HG03159 (cell line): ENCODE data around the gene STK24.

Source experiments
- ATAC-seq: cut with Tn5 transposase; IDR thresholded peaks from one replicate; pipeline ENCODE4 v1.9.1; 2021; ENCODE audit warnings: mild to moderate bottlenecking, moderate library complexity; ENCODE audit not compliant: unreplicated experiment

STK24 gene

DNA sequence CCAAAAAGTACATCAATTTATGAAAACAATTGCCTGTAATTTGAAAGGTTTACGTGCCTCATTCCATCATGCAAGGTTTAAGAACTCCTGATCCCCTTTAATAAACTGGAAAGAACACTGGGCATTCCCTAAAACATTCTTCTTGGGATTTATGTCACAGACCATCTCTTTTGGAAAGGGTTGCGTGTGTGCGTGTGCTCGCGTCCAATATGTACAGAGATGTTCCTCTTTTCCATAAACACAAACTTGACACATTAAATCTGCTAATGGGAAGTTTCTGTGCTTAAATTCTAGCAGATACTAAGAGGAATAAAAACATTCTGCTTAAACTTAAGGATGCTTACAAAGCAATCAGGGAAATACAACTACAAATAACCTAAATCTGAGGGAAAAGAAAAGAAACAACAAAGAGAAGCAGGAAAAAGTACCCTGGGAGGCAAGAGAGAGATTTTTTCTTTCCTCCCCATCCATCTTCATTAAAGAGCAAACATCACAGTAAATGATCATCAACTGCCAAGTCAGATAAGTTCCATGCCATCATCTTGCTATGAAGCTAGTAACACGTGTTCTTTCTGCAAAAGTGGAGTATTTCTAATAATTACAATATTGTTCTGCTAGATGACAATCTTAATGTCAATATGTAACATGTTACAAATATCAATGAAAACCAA, 83.7 kb downstream of the STK24 start:
- ATAC-seq: no peak

DNA sequence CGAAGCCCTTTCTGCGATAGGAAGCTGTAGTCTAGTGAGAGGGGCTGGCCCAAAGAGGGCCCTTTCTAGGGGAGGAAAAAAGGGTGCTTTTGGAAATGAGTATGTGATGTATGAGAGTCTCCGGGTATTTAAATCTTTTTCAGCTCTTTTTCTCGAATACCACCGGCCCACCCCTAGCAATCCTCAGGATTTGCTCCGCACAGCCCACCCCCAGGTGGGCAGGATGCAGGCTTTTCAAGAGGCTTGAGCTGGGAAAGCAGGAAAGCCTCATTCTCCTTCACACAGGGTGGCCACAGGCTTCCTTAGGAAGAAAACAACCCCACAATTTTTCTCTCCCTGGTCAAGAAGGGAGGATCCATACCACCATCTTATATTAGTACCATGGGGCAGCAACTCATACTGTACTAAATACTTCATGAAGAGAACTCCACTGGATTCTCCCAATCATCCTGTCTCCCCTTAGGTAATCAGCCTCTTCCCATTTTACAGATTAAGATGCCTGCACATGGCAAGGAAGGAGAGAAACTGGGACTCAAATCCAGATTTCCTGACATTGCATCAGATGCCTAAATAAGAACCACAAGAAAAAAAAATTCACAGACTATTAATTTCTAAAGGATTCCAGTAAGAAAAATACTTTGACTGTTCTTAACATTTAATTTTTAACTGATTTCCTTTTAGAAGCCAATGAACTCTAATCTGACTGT, 84.4 kb downstream of the STK24 start:
- no peak for ATAC-seq

DNA sequence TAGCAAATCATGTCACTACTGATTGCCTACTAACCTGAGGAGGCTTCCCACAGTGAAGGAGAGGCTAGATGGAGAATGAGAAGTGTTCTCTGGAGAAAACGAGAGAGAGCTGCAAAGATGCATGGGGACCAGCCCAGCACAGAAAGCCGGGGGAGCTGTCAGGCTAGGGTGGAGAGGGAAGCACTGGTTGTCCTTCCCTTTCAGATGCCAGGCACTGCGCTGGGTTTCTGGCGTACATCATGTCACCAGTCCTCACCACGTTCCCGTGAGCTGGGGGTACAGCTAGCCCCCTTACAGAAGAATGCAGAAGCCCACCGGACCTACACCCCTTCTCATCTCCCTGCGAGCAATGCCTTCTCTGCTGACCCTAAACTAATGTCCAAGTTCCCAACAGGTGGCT, 86.0 kb downstream of the STK24 start:
- ATAC-seq: no peak

DNA sequence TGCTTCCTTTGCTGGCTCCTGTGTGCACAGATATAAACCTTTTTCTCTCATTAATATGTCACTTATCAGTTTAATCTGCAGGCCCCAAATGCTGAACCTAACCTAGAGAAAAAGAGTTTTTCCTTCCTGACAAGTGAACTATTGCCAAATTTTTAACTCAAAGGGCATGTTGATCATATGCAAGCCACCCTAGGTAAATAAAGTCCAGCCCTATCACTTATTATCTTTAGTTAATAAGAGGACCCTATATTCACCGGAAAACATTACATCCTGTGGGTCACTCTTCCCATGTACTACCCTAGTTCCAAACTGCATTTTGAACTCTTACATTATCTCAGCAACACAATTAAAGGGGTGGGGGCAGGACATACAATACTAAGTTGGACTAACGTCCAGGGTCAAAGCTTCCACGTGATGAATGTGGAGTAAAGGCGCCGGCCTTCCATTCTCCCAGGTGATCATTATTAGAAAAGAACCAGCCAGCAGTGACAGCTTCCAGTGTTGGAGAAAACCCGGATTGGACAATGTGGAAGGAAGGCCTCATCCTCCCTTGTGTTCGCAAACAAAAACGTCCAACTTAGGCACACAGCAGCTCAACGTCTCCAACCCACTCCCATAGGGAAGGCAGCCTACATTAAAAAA, 86.6 kb downstream of the STK24 start:
- no peak for ATAC-seq

- no peak for ATAC-seq
Observed at GRCh38 chr13:98489446-98490194, 87.3 kb downstream of the STK24 start.

DNA sequence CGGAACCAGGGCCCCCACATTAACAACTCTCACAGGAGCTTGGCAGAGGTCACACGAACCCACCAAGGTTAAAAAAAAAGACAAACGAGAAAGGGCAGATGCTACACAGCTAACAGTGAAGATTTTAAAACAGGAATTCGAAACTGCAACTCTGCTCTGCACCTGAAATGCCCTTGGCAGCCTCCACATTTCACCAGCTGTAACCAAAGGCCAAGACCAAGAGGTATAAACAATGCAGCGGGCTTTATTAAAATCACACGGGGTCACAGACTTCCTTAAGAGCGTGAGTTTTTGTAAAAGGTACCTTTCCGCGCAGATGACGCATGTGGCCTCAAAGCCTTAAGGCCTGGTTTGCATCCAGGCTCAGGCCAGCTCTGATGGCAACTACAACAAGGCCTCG, 88.2 kb downstream of the STK24 start:
- ATAC-seq: peak; percentile 52

GRCh38 chr13:98487522-98487921, 89.4 kb downstream of the STK24 start:
- ATAC-seq: no peak

DNA sequence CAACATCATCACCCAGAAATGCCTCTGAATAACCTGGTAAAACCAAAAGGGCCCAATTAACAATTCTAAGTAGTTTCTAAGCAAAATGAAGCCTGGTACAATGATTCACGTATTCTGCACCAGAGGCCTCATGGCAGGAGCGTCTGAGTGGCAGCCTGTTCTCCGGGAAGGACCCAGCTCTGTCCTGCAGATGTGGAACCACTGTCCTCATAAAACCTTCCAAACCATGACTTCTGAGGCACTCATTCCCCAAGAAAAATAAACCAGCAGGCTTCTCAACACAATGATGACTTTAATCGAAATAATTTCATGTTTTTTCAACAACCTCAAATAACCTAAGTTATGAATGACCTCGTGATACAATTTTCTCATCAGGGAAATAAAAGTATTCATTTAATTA, 89.9 kb downstream of the STK24 start:
- no peak for ATAC-seq

- no peak for ATAC-seq
Observed at GRCh38 chr13:98486412-98486811, 90.5 kb downstream of the STK24 start.

DNA sequence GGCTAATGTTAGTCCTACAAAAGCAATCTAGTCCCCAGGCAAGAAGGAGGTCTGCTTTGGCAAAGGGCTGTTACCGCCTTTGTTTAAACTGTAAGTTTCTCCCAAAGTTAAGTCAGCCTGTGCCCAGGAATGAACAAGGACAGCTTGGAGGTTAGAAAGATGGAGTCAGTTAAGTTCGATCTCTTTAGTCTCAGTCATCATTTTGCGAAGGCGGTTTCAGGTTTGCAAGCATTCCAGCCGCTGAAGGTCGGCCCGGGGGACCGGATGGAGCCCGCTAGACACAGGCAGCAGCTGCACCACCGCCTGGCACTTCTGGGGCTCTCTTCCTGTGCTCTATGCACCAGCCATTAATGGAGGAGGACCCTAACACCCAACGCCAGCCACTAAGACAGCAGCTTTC, 91.3 kb downstream of the STK24 start:
- no peak for ATAC-seq

DNA sequence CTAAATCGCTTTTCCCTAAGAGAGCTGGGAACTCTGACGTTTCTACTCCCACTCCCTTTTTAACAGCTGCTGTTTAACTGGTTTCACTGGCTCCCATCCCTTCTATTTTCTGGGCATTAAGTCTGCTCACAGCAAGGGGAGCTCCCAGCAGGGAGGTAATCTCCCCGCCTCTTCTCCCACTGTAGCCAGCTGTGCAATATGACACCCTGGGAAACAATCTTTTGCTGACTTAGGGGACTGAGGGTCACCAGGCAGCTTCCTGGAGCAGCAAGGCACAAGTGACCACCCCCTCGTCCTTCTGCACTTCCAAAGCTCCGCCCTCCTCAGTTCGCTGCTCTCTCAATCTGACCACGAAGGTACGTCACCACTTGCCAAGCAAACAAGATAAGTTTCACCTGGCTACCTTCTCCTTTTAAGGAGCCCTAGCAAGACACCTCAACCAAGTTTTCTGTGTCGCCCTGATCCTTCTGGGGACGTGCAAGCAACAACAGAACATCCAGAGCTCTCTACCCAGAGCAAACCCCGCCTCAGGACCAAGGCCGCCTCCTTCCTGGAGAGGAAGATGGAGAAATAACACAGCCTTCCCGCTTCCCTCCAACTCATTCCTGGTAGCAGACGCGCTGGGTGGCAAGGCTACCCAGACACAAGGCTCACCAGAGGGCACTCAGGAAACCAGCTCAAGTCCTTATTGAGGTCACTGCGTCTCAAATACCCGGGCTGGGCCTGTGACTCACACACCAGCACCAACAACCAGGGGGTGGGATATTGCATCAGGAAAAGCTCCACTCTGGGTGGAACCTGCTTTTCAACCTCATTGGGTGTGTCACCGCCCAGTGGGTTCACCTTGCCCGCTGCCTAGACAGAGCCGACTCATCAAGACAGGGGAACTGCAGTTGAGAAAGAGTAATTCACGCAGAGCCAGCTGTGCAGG, 92.4 kb downstream of the STK24 start:
- ATAC-seq: peak; percentile 50

DNA sequence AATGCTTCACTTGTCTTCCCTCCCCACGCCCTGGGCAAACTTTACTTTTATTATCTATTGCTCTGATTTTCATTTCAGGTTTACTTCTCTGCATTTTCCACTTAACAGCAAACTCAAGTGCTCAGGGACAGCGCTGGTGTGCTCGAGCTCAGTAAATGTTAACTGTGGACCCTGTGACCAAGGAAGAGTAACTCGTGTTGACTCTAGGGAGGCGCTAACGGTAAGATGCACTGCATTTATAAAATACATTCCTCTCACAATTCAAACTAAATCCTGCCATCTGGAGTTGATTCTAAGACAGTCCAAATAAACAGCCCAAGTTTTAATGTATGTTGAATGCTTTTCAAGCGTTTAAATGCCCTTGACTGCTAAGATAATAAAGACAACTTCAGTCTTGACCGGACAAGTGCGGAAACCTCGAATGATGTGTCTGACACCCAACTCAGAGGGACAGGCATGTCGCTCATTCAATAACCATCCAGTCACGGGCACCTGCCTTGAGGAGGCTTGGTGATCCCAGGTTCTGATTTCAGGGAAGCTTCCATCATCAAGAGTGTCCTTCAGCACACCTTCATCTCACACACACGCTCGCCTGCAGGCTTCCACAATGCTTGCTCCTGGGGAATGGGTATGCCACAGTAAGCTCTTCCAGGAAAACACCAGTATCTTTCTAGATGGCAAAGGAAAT, 93.2 kb downstream of the STK24 start:
- no peak for ATAC-seq

GRCh38 chr13:98482476-98483444, 94.1 kb downstream of the STK24 start:
- ATAC-seq: no peak

DNA sequence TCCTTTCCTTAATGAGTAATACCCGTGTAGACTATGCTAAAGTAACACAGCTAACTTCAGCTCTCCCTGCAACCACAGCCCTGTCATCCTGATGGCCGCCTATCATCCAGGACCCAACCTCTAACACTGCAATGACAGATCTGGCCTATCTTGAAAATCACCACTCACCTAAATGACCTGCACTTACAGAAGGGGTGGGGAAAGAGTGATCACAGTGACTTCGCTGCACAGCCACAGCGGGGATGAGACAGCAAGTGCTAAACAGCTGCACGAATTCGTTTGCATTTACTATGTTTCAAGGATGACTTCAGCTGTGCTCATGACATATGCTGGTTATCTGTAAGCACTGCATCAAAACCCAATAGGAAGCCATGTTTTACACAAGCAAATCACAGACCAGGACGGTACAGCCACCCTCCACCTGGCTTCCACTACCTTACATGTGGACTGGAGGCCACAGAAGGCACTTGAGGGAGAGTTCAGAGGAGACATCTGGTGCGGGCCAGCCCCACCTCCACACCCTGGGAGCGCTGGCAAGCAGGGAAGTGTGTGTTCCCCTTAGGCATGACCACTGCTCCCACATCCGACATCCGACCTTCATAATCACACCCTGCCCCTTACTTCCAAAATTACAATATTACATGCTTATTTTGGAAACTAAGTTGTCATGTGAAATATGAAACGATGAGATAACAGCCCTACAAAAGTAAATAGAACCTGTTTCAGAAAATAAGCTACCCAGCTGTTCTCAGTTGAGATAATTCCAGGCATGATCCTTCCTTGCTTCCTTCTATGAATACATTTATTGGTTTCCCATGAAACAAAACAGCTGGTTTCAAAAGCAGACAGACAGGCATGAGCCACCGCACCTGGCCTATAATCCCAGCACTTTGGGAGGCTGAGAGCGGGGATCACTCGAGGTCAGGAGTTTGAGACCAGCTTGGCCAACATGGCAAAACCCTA, 95.7 kb downstream of the STK24 start:
- peak; percentile 23 for ATAC-seq

DNA sequence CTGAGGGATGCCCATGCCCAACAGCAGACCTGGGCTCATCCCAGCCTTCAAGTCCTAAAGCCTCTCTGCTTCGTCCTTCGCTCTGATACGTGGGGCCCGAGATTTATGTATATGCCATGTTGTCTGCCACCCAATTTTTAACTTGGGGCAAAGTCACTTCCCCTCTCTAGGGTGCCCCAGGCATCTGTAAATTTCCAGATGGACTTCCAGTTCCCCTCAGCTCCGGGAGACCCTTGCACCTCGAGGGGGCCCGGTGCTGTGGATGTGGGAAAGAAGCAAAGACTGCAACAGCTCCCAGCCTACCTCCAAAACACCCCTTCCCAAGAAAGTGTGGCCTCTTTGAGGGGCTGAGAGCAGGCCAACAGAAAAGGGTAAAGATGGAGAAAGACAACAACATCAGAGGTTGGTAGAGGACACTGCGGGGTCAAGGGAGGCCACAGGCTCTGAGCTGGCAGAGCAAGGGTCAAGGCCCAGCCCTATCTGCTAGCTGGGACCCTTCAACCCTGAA, 97.4 kb downstream of the STK24 start:
- no peak for ATAC-seq

- peak; percentile 31 for ATAC-seq
Observed at GRCh38 chr13:98478189-98479129, 98.4 kb downstream of the STK24 start.
